ENCODE results near the gene CLTRN. TPM values are rescaled to one million over a fixed set of nuclear protein-coding genes. Genes with fewer than 3 reads are reported as not detected.

CLTRN gene
- total RNA-seq, 1 experiment from 2014 or later, result 1.5 TPM

- Mint-ChIP-seq H3K4me1 (ENCODE audit: insufficient read depth, unreplicated experiment) (peaks cover 20% of the 10 kb centered on the region), H3K4me3 (ENCODE audit: unreplicated experiment) (no peak overlapping the region), H3K27ac (ENCODE audit: low read depth, unreplicated experiment) (no peak overlapping the region), H3K36me3 (ENCODE audit: insufficient read depth, unreplicated experiment) (peaks cover 13% of the 10 kb centered on the region), H3K9me3 (ENCODE audit: unreplicated experiment) (no peaks in the 10 kb centered on the region), H3K27me3 (ENCODE audit: insufficient read depth, unreplicated experiment) (no peaks in the 10 kb centered on the region)
- ChIA-PET POLR2A (interaction anchor here (0.9 to 1.3 kb wide), 3 partner anchors 114 to 1043 kb away, joined by 3 to 5 read pairs (median 4); partner anchors contain the start of gene SYAP1), CTCF (interaction anchor here (0.6 to 2.8 kb wide), 7 partner anchors 10 to 1068 kb away, joined by 3 to 26 read pairs (median 5); partner anchors contain the start of gene CTPS2)
- intact Hi-C loops (cut with micrococcal nuclease), result loop anchor here (10.0 kb wide), 1 partner anchor 342 kb away; the partner anchor contains the start of gene PIGA
- TF ChIP-seq CTCF (IDR thresholded peaks at IDR 0.05; ENCODE audit: unreplicated experiment), result no peak
- DNase-seq (ENCODE audit: unreplicated experiment), result no peak
- BruUV-seq (replicated peaks), result no TSS peak
Observed at GRCh38 chrX:15676886-15677285, 12.3 kb upstream of the CLTRN start.

GRCh38 chrX:15675490-15675921 lies 10.9 kb upstream of the CLTRN start:
- Mint-ChIP-seq H3K27me3 (ENCODE audit: insufficient read depth, unreplicated experiment) (peaks cover 13% of the 10 kb centered on the region), H3K9me3 (ENCODE audit: unreplicated experiment) (no peaks in the 10 kb centered on the region), H3K4me1 (ENCODE audit: insufficient read depth, unreplicated experiment) (peaks cover 19% of the 10 kb centered on the region), H3K4me3 (ENCODE audit: unreplicated experiment) (no peak overlapping the region), H3K27ac (ENCODE audit: low read depth, unreplicated experiment) (no peak overlapping the region), H3K36me3 (ENCODE audit: insufficient read depth, unreplicated experiment) (peaks cover 11% of the 10 kb centered on the region)
- intact Hi-C loops (cut with micrococcal nuclease), result loop anchor here (10.0 kb wide), 1 partner anchor 341 kb away; the partner anchor contains the start of gene PIGA
- no peak for TF ChIP-seq CTCF (IDR thresholded peaks at IDR 0.05; ENCODE audit: unreplicated experiment)
- peak; percentile 90 for DNase-seq (ENCODE audit: unreplicated experiment)
- POLR2A ChIA-PET, result interaction anchor here (0.7 to 2.5 kb wide), 13 partner anchors 8 to 1112 kb away, joined by 3 to 11 read pairs (median 4); partner anchors contain the start of genes BMX, PIR and ZRSR2
- BruUV-seq (replicated peaks), result no TSS peak
- CTCF ChIA-PET, result interaction anchor here (2.8 kb wide), 1 partner anchor 11 kb away, joined by 26 read pairs; no protein-coding TSS in a partner anchor

- TF ChIP-seq CTCF (IDR thresholded peaks at IDR 0.05; ENCODE audit: unreplicated experiment), result no peak
Observed at GRCh38 chrX:15674841-15675489, 10.4 kb upstream of the CLTRN start.

GRCh38 chrX:15674514-15674840 lies 9.9 kb upstream of the CLTRN start:
- H3K4me1 Mint-ChIP-seq (ENCODE audit: insufficient read depth, unreplicated experiment), result peaks cover 16% of the 10 kb centered on the region
- no peak overlapping the region for H3K4me3 Mint-ChIP-seq (ENCODE audit: unreplicated experiment)
- no peak for TF ChIP-seq CTCF (IDR thresholded peaks at IDR 0.05; ENCODE audit: unreplicated experiment)
- no peaks in the 10 kb centered on the region for H3K9me3 Mint-ChIP-seq (ENCODE audit: unreplicated experiment)
- POLR2A ChIA-PET, result interaction anchor here (0.6 to 2.5 kb wide), 19 partner anchors 9 to 1940 kb away, joined by 3 to 11 read pairs (median 4); partner anchors contain the start of genes BMX, OFD1, PIR and TRAPPC2
- CTCF ChIA-PET, result no interaction called here
- BruUV-seq (replicated peaks), result no TSS peak
- H3K36me3 Mint-ChIP-seq (ENCODE audit: insufficient read depth, unreplicated experiment), result peaks cover under 1% of the 10 kb centered on the region
- no peak for DNase-seq (ENCODE audit: unreplicated experiment)
- no peak overlapping the region for H3K27ac Mint-ChIP-seq (ENCODE audit: low read depth, unreplicated experiment)
- H3K27me3 Mint-ChIP-seq (ENCODE audit: insufficient read depth, unreplicated experiment), result peaks cover 17% of the 10 kb centered on the region
- intact Hi-C loops (cut with micrococcal nuclease), result loop anchor here (5.0 to 10.0 kb wide), 2 partner anchors 202 to 340 kb away; partner anchors contain the start of gene PIGA

More at GRCh38 chrX:15674841-15675489, 10.4 kb upstream of the CLTRN start:
- Mint-ChIP-seq H3K4me1 (ENCODE audit: insufficient read depth, unreplicated experiment) (peaks cover 16% of the 10 kb centered on the region), H3K4me3 (ENCODE audit: unreplicated experiment) (no peak overlapping the region), H3K36me3 (ENCODE audit: insufficient read depth, unreplicated experiment) (peaks cover 5% of the 10 kb centered on the region), H3K27me3 (ENCODE audit: insufficient read depth, unreplicated experiment) (peaks cover 17% of the 10 kb centered on the region), H3K27ac (ENCODE audit: low read depth, unreplicated experiment) (no peak overlapping the region), H3K9me3 (ENCODE audit: unreplicated experiment) (no peaks in the 10 kb centered on the region)
- ChIA-PET POLR2A (interaction anchor here (0.6 to 2.5 kb wide), 18 partner anchors 9 to 1823 kb away, joined by 3 to 11 read pairs (median 4); partner anchors contain the start of genes BMX, PIR and ZRSR2), CTCF (interaction anchor here (2.8 kb wide), 1 partner anchor 12 kb away, joined by 26 read pairs; no protein-coding TSS in a partner anchor)
- BruUV-seq (replicated peaks), result TSS peak; percentile 70
- intact Hi-C loops (cut with micrococcal nuclease), result loop anchor here (5.0 to 10.0 kb wide), 2 partner anchors 203 to 340 kb away; partner anchors contain the start of gene PIGA
- DNase-seq (ENCODE audit: unreplicated experiment), result peak; percentile 98
